Hepatocyte (in vitro differentiated cells): ENCODE results near the gene FMO1. TPM values are rescaled to one million over a fixed set of nuclear protein-coding genes. Genes with fewer than 3 reads are reported as not detected.
A peak's percentile ranks its signal among the peaks of the same experiment; 100 is the strongest.

Experiments
- DNase-seq: peaks from one replicate; pipeline ENCODE4 v3.0.0-alpha.2; 2016; ENCODE audit warnings: low spot score
- H2AFZ ChIP-seq: fragments of 200-600 bp; sonication (generic); 2 replicates; pipeline ENCODE4 v1.6.0; 2016; ENCODE audit warnings: antibody characterized with exemption, mild to moderate bottlenecking
- H3K27ac ChIP-seq: fragments of 200-600 bp; sonication (generic); 2 replicates; pipeline ENCODE4 v1.5.1; 2016; ENCODE audit warnings: mild to moderate bottlenecking
- H3K27me3 ChIP-seq: fragments of 200-600 bp; sonication (generic); 2 replicates; pipeline ENCODE4 v1.6.1; 2016
- H3K36me3 ChIP-seq: fragments of 200-600 bp; sonication (generic); replicated peaks from 2 replicates; pipeline ENCODE4 v1.5.1; 2016; ENCODE audit warnings: low read depth; ENCODE audit not compliant: insufficient read depth
- H3K4me1 ChIP-seq: fragments of 200-600 bp; sonication (generic); 2 replicates; pipeline ENCODE4 v1.5.1; 2016; ENCODE audit warnings: mild to moderate bottlenecking, moderate library complexity; ENCODE audit not compliant: insufficient read depth
- H3K4me2 ChIP-seq: fragments of 200-600 bp; sonication (generic); 2 replicates; pipeline ENCODE4 v1.6.0; 2016
- H3K4me3 ChIP-seq: fragments of 200-600 bp; sonication (generic); 2 replicates; pipeline ENCODE4 v1.5.1; 2016; ENCODE audit warnings: mild to moderate bottlenecking
- H3K79me2 ChIP-seq: fragments of 200-600 bp; sonication (generic); 2 replicates; pipeline ENCODE4 v1.6.0; 2017; ENCODE audit warnings: mild to moderate bottlenecking
- H3K9me2 ChIP-seq: fragments of 200-600 bp; sonication (generic); replicated peaks from 2 replicates; pipeline ENCODE4 v1.6.0; 2017; ENCODE audit warnings: mild to moderate bottlenecking; ENCODE audit not compliant: insufficient read depth
- H3K9me3 ChIP-seq: fragments of 200-600 bp; sonication (generic); 2 replicates; pipeline ENCODE4 v1.5.1; 2016; ENCODE audit warnings: low read depth, mild to moderate bottlenecking
- H4K20me1 ChIP-seq: fragments of 200-600 bp; sonication (generic); 2 replicates; pipeline ENCODE4 v1.6.0; 2016; ENCODE audit warnings: mild to moderate bottlenecking; ENCODE audit not compliant: insufficient read depth, poor library complexity, severe bottlenecking
- EZH2 ChIP-seq: fragments of 200-600 bp; sonication (generic); IDR thresholded peaks from 2 replicates; pipeline ENCODE4 v1.6.1; 2016; ENCODE audit warnings: antibody characterized with exemption, mild to moderate bottlenecking, borderline replicate concordance
- EZH2phosphoT487 ChIP-seq: fragments of 200-600 bp; sonication (generic); IDR thresholded peaks from one replicate; pipeline ENCODE4 v1.6.1; 2018; ENCODE audit warnings: antibody characterized with exemption, mild to moderate bottlenecking, low read depth, moderate library complexity; ENCODE audit not compliant: unreplicated experiment, severe bottlenecking
- WGBS: methylation state at CpG from one replicate; pipeline ENCODE4 v1.1.6; 2016; ENCODE audit warnings: low lambda C conversion rate; ENCODE audit errors: missing lambda C conversion rate; 5-methylcytosine and 5-hydroxymethylcytosine counted together
- polyA plus RNA-seq: library from polyadenylated mRNA; unstranded; fragments of >200 nt; fragmentation: Nextera tagmentation; extraction: Ambion mirVana; gene quantifications from 2 replicates; pipeline ENCODE4 v1.2.1, GENCODE V29; 2016
- total RNA-seq: library from RNA; depleted of rRNA; stranded (reverse); fragments of >200 nt; gene quantifications from 2 replicates; pipeline ENCODE4 v1.2.3, GENCODE V29; 2014
- TF ChIP-seq, protein P1 (sequence below): fragments of 200-600 bp; sonication (generic); IDR thresholded peaks from 2 replicates; pipeline ENCODE4 v1.5.1; 2016; ENCODE audit warnings: antibody characterized with exemption, mild to moderate bottlenecking; ENCODE audit not compliant: poor library complexity

FMO1 gene
- total and polyA plus RNA-seq, 2 experiments from 2014 or later: 51.2 to 79.6 TPM

DNA sequence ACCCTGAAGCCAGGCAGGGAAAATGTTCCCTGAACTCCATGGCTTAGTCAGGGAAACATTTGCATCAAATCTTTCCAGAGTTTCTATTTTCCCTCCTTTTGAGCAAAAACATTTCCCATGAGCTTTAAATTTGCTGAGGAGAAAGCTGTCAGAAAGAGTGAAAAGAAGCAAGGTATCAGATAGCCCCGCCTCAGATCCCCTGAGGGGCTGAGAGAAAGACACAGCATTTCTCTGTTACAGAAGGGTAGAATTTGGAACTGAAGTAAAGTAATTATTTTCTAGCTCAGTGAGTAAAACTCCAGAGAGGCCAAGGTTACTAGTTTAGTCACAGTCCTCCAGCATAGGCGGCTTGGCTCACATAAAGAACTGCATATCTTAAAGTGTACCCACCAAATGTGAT lies 10.6 kb downstream of the FMO1 start:
- Histone ChIP-seq H3K4me1 (peaks cover 51% of the 10 kb centered on the region), H3K79me2 (no peaks in the 10 kb centered on the region), H3K9me2 (no peaks in the 10 kb centered on the region), H2AFZ (no peak overlapping the region), H3K4me3 (no peak overlapping the region), H4K20me1 (no peaks in the 10 kb centered on the region), H3K27ac (peak overlapping the region; percentile 83), H3K27me3 (no peaks in the 10 kb centered on the region), H3K4me2 (peak overlapping the region; percentile 51), H3K36me3 (no peaks in the 10 kb centered on the region), H3K9me3 (no peaks in the 10 kb centered on the region)
- no peak for DNase-seq
- TF ChIP-seq EZH2 (no peak), EZH2phosphoT487 (no peak)
- TF ChIP-seq, protein P1, sequence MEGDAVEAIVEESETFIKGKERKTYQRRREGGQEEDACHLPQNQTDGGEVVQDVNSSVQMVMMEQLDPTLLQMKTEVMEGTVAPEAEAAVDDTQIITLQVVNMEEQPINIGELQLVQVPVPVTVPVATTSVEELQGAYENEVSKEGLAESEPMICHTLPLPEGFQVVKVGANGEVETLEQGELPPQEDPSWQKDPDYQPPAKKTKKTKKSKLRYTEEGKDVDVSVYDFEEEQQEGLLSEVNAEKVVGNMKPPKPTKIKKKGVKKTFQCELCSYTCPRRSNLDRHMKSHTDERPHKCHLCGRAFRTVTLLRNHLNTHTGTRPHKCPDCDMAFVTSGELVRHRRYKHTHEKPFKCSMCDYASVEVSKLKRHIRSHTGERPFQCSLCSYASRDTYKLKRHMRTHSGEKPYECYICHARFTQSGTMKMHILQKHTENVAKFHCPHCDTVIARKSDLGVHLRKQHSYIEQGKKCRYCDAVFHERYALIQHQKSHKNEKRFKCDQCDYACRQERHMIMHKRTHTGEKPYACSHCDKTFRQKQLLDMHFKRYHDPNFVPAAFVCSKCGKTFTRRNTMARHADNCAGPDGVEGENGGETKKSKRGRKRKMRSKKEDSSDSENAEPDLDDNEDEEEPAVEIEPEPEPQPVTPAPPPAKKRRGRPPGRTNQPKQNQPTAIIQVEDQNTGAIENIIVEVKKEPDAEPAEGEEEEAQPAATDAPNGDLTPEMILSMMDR: no peak
- WGBS: 62% methylated on average over 2 of the region's 2 CpGs

DNA sequence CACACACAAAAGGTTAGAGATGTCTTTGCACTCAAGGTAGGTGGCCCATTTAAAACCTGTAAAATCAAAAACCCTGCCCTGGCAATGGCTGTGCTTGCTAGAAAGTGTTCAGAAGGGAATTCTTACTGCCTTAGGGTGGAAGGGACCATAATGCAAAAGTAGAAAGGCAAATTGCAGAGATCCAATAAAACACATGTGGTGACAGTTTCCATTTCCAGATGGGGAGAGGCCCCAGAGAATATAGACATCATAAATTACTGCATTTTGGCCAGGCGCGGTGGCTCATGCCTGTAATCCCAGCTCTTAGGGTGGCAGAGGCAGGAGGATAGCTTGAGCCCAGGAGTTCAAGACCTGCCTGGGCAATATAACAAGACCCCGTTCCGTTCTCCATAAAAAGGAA lies 13.0 kb downstream of the FMO1 start:
- DNase-seq: no peak
- Histone ChIP-seq H3K27ac (no peak overlapping the region), H3K4me1 (peaks cover 34% of the 10 kb centered on the region), H3K36me3 (no peaks in the 10 kb centered on the region), H3K9me3 (no peaks in the 10 kb centered on the region), H3K4me2 (no peak overlapping the region), H3K79me2 (no peaks in the 10 kb centered on the region), H3K9me2 (no peaks in the 10 kb centered on the region), H3K4me3 (no peak overlapping the region), H4K20me1 (no peaks in the 10 kb centered on the region), H2AFZ (no peak overlapping the region), H3K27me3 (no peaks in the 10 kb centered on the region)
- WGBS: 52% methylated on average over 4 of the region's 4 CpGs
- TF ChIP-seq EZH2phosphoT487: no peak
- TF ChIP-seq, protein P1: no peak
- TF ChIP-seq EZH2: no peak

DNA sequence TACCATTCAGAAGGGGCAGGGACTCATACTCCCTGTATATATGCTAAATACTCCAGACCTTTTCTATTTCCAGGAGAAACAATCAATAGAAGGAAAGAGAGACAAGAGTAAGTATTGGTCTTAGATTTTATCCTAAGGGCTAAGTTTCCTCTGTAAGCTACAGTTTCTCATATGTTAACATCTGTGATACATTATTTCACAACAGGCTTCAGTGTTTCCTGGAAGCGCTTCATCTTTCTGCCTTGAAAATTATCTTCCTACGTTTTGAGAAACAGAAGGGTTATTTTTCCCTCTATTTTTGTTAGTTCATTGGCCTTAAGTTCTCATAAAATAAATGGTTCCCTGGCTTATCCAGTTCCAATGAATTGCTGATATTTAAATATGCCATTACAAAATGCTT lies 15.6 kb downstream of the FMO1 start:
- no peak overlapping the region for H3K4me2 ChIP-seq
- H3K9me3 ChIP-seq: no peaks in the 10 kb centered on the region
- TF ChIP-seq EZH2 (no peak), EZH2phosphoT487 (no peak)
- TF ChIP-seq, protein P1: no peak
- DNase-seq: no peak
- WGBS: 53% methylated on average over 2 of the region's 2 CpGs
- no peaks in the 10 kb centered on the region for H4K20me1 ChIP-seq
- no peaks in the 10 kb centered on the region for H3K36me3 ChIP-seq
- peak overlapping the region; percentile 61 for H3K27ac ChIP-seq
- H3K4me1 ChIP-seq: peaks cover 8% of the 10 kb centered on the region
- H3K79me2 ChIP-seq: no peaks in the 10 kb centered on the region
- no peak overlapping the region for H3K4me3 ChIP-seq
- no peak overlapping the region for H2AFZ ChIP-seq
- no peaks in the 10 kb centered on the region for H3K27me3 ChIP-seq
- no peaks in the 10 kb centered on the region for H3K9me2 ChIP-seq

DNA sequence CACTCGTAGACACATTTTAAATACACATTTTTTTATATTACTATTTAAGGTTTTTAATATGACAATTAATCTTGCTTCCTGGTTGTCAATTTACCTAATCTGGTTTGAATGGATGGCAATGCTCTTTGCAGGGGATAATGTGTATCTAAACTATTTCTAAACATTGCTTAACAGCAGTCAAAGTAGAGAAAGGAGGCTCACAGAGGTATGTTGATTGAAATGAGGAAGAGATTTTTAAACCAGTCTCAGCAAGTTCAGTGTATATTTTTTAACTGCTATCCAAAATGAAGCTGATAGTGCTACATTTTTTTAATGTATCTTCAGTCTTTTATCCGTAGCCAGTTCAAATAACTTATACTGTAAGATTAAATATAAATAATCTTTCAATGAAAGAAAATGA lies 17.4 kb downstream of the FMO1 start:
- no peaks in the 10 kb centered on the region for H3K9me2 ChIP-seq
- H3K4me2 ChIP-seq: no peak overlapping the region
- H3K9me3 ChIP-seq: no peaks in the 10 kb centered on the region
- H3K4me3 ChIP-seq: no peak overlapping the region
- no peaks in the 10 kb centered on the region for H3K79me2 ChIP-seq
- H2AFZ ChIP-seq: no peak overlapping the region
- H3K4me1 ChIP-seq: no peaks in the 10 kb centered on the region
- no peaks in the 10 kb centered on the region for H3K27me3 ChIP-seq
- DNase-seq: no peak
- H3K27ac ChIP-seq: no peak overlapping the region
- 81% methylated on average over 2 of the region's 2 CpGs for WGBS
- no peak for TF ChIP-seq EZH2phosphoT487
- TF ChIP-seq, protein P1: no peak
- TF ChIP-seq EZH2: no peak
- H4K20me1 ChIP-seq: no peaks in the 10 kb centered on the region
- H3K36me3 ChIP-seq: no peaks in the 10 kb centered on the region
